Measurements from ENCODE around the gene PRSS3. TPM values are rescaled to one million over a fixed set of nuclear protein-coding genes. Genes with fewer than 3 reads are reported as not detected.
"Not testable (repeated sequence)": the region's sequence is repeated elsewhere in the genome, so short reads cannot be mapped to it uniquely, and the experiment has no call there.

Gene PRSS3
- not detected for total RNA-seq
- polyA plus RNA-seq (2013, experiment 1 of 2), result not detected
- not detected for polyA plus RNA-seq (2013, experiment 2 of 2)
- long read RNA-seq, experiment 1, result 0 reads
- long read RNA-seq, experiment 2, partial matches to known transcripts, result 0 of 2 reads
- long read RNA-seq, experiment 2, other reads (novel, unspliced or antisense), result 2 of 2 reads
- long read RNA-seq, experiment 3, result 0 reads
- long read RNA-seq, experiment 4, result 0 reads

DNA sequence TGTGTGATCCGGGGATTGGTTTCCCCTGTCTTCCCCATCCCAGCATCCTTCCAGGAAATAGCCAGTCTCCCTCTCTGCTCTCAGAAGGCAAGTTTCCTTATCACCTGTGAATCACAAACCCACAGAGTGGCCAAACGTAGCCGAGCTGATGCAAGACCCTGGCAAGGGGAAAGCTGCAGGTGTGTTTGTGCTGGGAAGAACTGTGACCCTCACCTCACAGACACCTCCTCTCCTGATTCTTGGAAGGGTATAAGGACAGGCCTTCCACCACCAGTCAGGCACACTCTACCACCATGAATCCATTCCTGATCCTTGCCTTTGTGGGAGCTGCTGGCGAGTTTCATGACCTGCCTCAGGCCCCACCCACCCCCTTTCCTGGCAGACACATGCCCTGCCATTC, at the start of gene PRSS3:
Gene PRSS3 (plus strand): TSS at position 281 of the 400 bp plus-strand sequence. CDS start 13 bp downstream, at position 294.
- H3K4me1 ChIP-seq (ENCODE audit: control insufficient read depth, insufficient read depth, low read length), result no peaks in the 10 kb centered on the region
- peaks cover 2% of the 10 kb centered on the region for H3K9me3 Mint-ChIP-seq
- H3K9ac ChIP-seq (ENCODE audit: extremely low read depth, low read length, poor library complexity, severe bottlenecking), result no peak within 1 kb of the TSS
- TF ChIP-seq, protein P1, sequence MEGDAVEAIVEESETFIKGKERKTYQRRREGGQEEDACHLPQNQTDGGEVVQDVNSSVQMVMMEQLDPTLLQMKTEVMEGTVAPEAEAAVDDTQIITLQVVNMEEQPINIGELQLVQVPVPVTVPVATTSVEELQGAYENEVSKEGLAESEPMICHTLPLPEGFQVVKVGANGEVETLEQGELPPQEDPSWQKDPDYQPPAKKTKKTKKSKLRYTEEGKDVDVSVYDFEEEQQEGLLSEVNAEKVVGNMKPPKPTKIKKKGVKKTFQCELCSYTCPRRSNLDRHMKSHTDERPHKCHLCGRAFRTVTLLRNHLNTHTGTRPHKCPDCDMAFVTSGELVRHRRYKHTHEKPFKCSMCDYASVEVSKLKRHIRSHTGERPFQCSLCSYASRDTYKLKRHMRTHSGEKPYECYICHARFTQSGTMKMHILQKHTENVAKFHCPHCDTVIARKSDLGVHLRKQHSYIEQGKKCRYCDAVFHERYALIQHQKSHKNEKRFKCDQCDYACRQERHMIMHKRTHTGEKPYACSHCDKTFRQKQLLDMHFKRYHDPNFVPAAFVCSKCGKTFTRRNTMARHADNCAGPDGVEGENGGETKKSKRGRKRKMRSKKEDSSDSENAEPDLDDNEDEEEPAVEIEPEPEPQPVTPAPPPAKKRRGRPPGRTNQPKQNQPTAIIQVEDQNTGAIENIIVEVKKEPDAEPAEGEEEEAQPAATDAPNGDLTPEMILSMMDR (conservative IDR thresholded peaks at IDR 0.05), result no peak
- H3K27ac ChIP-seq (ENCODE audit: low read depth, low read length), result no peak within 1 kb of the TSS
- H3K4me3 Mint-ChIP-seq, result no peak within 1 kb of the TSS
- peaks cover 16% of the 10 kb centered on the region for H3K4me1 Mint-ChIP-seq
- DNase-seq, result no peak
- H3K27me3 Mint-ChIP-seq (ENCODE audit: insufficient read depth), result peaks cover 49% of the 10 kb centered on the region
- H3K9me3 ChIP-seq (ENCODE audit: control insufficient read depth, low read length), result no peaks in the 10 kb centered on the region
- no peak within 1 kb of the TSS for H3K4me3 ChIP-seq (ENCODE audit: low read length)
- WGBS, 2 experiments (ENCODE audit: insufficient coverage in 1 of 2, insufficient read length in 1 of 2), result 55 to 75% methylated on average over 3 to 4 of the region's 4 CpGs
- H3K36me3 Mint-ChIP-seq (ENCODE audit: low read depth), result no peaks in the 10 kb centered on the region
- H3K27me3 ChIP-seq (ENCODE audit: control insufficient read depth, insufficient read depth, low read length, poor library complexity, severe bottlenecking), result peaks cover 27% of the 10 kb centered on the region
- peak within 1 kb of the TSS; percentile 7 for H3K27ac Mint-ChIP-seq
- H3K36me3 ChIP-seq (ENCODE audit: control insufficient read depth, insufficient read depth, low read length), result no peaks in the 10 kb centered on the region

DNA sequence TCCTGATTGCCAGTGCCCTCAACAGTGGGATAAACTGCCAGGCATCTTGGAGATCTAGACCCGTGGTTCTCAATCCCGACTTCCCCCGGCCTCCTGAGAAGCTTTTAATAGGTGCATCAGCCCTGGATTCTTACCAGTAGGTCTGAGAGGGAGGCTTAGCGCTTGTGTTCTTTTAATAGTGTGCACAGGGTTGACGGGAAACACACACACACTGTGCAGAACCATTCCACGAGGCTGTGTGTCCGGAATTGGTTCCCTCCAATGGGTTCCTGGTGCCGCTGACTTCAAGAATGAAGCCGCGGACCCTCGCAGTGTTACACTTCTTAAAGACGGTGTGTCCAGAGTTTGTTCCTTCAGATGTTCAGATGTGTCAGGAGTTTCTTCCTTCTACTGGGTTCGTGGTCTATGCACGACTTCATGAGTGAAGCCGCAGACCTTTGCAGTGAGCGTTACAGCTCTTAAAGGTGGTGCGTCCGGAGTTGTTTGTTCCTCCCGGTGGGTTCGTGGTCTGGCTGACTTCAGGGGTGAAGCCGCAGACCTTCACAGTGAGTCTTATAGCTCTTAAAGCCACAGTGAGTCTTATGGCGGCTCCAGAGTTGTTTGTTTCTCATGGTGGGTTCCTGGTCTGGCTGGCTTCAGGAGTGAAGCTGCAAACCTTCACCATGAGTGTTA, 46.6 kb upstream of the PRSS3 start:
- no peaks in the 10 kb centered on the region for H3K9me3 Mint-ChIP-seq
- Histone ChIP-seq H3K36me3 (ENCODE audit: control insufficient read depth, insufficient read depth, low read length) (no peaks in the 10 kb centered on the region), H3K9ac (ENCODE audit: extremely low read depth, low read length, poor library complexity, severe bottlenecking) (no peak overlapping the region), H3K4me1 (ENCODE audit: control insufficient read depth, insufficient read depth, low read length) (no peaks in the 10 kb centered on the region), H3K9me3 (ENCODE audit: control insufficient read depth, low read length) (no peaks in the 10 kb centered on the region), H3K4me3 (ENCODE audit: low read length) (no peak overlapping the region), H3K27ac (ENCODE audit: low read depth, low read length) (no peak overlapping the region), H3K27me3 (ENCODE audit: control insufficient read depth, insufficient read depth, low read length, poor library complexity, severe bottlenecking) (peaks cover 42% of the 10 kb centered on the region)
- H3K27ac Mint-ChIP-seq, result no peak overlapping the region
- DNase-seq, result no peak
- 93 to 97% methylated on average over 21 to 22 of the region's 22 CpGs for WGBS, 2 experiments (ENCODE audit: insufficient coverage in 1 of 2, insufficient read length in 1 of 2)
- H3K4me3 Mint-ChIP-seq, result no peak overlapping the region
- TF ChIP-seq, protein P1 (conservative IDR thresholded peaks at IDR 0.05), result no peak
- H3K36me3 Mint-ChIP-seq (ENCODE audit: low read depth), result no peaks in the 10 kb centered on the region
- H3K4me1 Mint-ChIP-seq, result no peaks in the 10 kb centered on the region
- H3K27me3 Mint-ChIP-seq (ENCODE audit: insufficient read depth), result no peaks in the 10 kb centered on the region

- H3K4me3 ChIP-seq (ENCODE audit: low read length); H3K4me3 Mint-ChIP-seq; H3K27me3 Mint-ChIP-seq (ENCODE audit: insufficient read depth); H3K4me1 Mint-ChIP-seq; H3K27ac ChIP-seq (ENCODE audit: low read depth, low read length); H3K9me3 Mint-ChIP-seq; H3K27ac Mint-ChIP-seq; H3K9ac ChIP-seq (ENCODE audit: extremely low read depth, low read length, poor library complexity, severe bottlenecking); DNase-seq; H3K4me1 ChIP-seq (ENCODE audit: control insufficient read depth, insufficient read depth, low read length); H3K36me3 Mint-ChIP-seq (ENCODE audit: low read depth); H3K36me3 ChIP-seq (ENCODE audit: control insufficient read depth, insufficient read depth, low read length); H3K9me3 ChIP-seq (ENCODE audit: control insufficient read depth, low read length): not testable (repeated sequence)
- H3K27me3 ChIP-seq (ENCODE audit: control insufficient read depth, insufficient read depth, low read length, poor library complexity, severe bottlenecking), result peaks cover 43% of the 10 kb centered on the region
- 84 to 100% methylated on average over 1 to 6 of the region's 6 CpGs for WGBS, 2 experiments (ENCODE audit: insufficient coverage in 1 of 2, insufficient read length in 1 of 2)
Measured at GRCh38 chr9:33749305-33749654, 46.1 kb upstream of the PRSS3 start.
